ENCODE data around the gene SMYD3. TPM values are rescaled to one million over a fixed set of nuclear protein-coding genes. Genes with fewer than 3 reads are reported as not detected.
A peak's percentile ranks its signal among the peaks of the same experiment; 100 is the strongest.

The SMYD3 gene
- total and polyA plus RNA-seq, 2 donors (not counting 3 experiments of a cell fraction or from before 2014, with no cell fraction given) = 16.0 to 32.1 TPM

DNA sequence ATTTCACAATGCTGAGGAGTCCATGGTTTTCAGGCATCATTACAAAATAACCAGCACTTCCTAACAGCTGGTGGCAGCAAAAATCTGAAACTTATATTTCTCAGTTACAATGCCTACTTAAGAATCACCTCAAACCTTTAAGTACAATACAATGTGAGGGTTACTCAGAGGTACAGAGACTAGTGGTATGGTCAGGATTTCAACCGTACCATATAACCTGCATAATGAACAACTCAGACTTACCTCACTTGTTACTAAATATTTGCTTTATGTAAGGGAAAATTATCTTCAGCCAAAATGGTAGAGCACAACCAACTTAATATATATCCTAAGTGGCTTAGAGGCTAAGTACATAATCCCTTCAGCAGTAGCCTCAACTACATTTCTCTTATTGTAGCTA, 344.5 kb downstream of the SMYD3 start:
- TF ChIP-seq POLR2A (IDR thresholded peaks at IDR 0.05; ENCODE audit: low read depth, low read length) (no peak), CTCF (IDR thresholded peaks at IDR 0.05; ENCODE audit: extremely low read depth in 1 of 2, insufficient read depth in 1 of 2, low read depth in 1 of 2, low read length in 2 of 2) (no peak)
- H3K9me1 ChIP-seq (replicated peaks; ENCODE audit: control insufficient read depth, extremely low read depth, insufficient read depth, low read length) = no peaks in the 10 kb centered on the region
- H3K9ac ChIP-seq (replicated peaks; ENCODE audit: extremely low read depth, insufficient read depth, low read length) = no peak overlapping the region
- H3K79me2 ChIP-seq (ENCODE audit: control insufficient read depth, insufficient read depth, low read length) = no peaks in the 10 kb centered on the region
- H3K4me1 ChIP-seq (ENCODE audit: control insufficient read depth, extremely low read depth, insufficient read depth, low read length) = no peaks in the 10 kb centered on the region
- DNase-seq (ENCODE audit: low read depth, low spot score) (no peak), FAIRE-seq (no peak)
- BruUV-seq (replicated peaks) = no TSS peak
- CTCF ChIA-PET = no interaction called here
- dilution Hi-C loops (cut with MboI; ENCODE audit: extremely low pct_ligation_motif_present, low sequenced_read_pairs) (no loop called here), intact Hi-C loops (cut with micrococcal nuclease) (no loop called here)
- no peak overlapping the region for H3K4me2 ChIP-seq (ENCODE audit: insufficient read depth, low read length)
- H3K36me3 ChIP-seq (ENCODE audit: control insufficient read depth in 2 of 2, extremely low read depth in 1 of 2, insufficient read depth in 2 of 2, low read length in 2 of 2) = no peaks in the 10 kb centered on the region
- H3K27me3 ChIP-seq (ENCODE audit: control insufficient read depth in 2 of 2, insufficient read depth in 2 of 2, low read length in 2 of 2) = no peaks in the 10 kb centered on the region
- H3K4me3 ChIP-seq (replicated peaks in 1 of 3; ENCODE audit: insufficient read depth in 1 of 3, low read depth in 1 of 3, low read length in 3 of 3) = no peak overlapping the region
- no peak overlapping the region for H2AFZ ChIP-seq (ENCODE audit: low read depth, low read length)
- no peaks in the 10 kb centered on the region for H4K20me1 ChIP-seq (replicated peaks; ENCODE audit: control insufficient read depth, extremely low read depth, insufficient read depth, low read length)
- no peaks in the 10 kb centered on the region for H3K9me3 ChIP-seq (replicated peaks; ENCODE audit: control insufficient read depth, insufficient read depth, low read length)
- H3K27ac ChIP-seq (ENCODE audit: insufficient read depth, low read depth, low read length) = no peak overlapping the region
- POLR2A ChIA-PET = no interaction called here

DNA sequence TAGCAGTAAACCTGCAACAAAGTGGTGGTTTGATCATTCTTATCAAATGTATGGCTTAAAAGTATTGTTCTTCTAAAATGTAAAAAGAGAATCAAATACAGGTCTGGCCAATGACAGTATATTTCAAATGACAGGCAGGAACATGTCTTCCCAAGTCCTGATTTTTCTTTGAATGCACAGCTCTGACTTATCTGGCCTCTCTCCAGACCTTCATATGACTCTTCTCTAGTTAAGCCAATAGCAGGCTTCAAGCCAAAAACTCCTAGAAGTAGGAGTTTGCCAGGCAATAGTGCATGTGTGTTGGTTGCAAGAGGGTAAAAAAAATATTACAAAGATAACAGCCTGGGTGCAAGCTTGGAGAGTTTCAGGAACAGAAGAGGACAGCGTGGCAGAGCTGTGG, 345.5 kb downstream of the SMYD3 start:
- H3K36me3 ChIP-seq (ENCODE audit: control insufficient read depth in 2 of 2, extremely low read depth in 1 of 2, insufficient read depth in 2 of 2, low read length in 2 of 2) = no peaks in the 10 kb centered on the region

More for the DNA sequence above, 345.5 kb downstream of the SMYD3 start:
- H4K20me1 ChIP-seq (replicated peaks; ENCODE audit: control insufficient read depth, extremely low read depth, insufficient read depth, low read length) = no peaks in the 10 kb centered on the region
- TF ChIP-seq EZH2 (IDR thresholded peaks at IDR 0.05; ENCODE audit: borderline replicate concordance, low read depth, low read length, severe bottlenecking) (no peak), POLR2A (IDR thresholded peaks at IDR 0.05; ENCODE audit: low read depth, low read length) (no peak)
- H3K4me1 ChIP-seq (ENCODE audit: control insufficient read depth, extremely low read depth, insufficient read depth, low read length) = peaks cover under 1% of the 10 kb centered on the region
- no peak overlapping the region for H3K9ac ChIP-seq (replicated peaks; ENCODE audit: extremely low read depth, insufficient read depth, low read length)
- ChIA-PET CTCF (no interaction called here), POLR2A (no interaction called here)
- H3K27me3 ChIP-seq (ENCODE audit: control insufficient read depth in 2 of 2, insufficient read depth in 2 of 2, low read length in 2 of 2) = no peaks in the 10 kb centered on the region
- dilution Hi-C loops (cut with MboI; ENCODE audit: extremely low pct_ligation_motif_present, low sequenced_read_pairs) = no loop called here
- no peak overlapping the region for H3K27ac ChIP-seq (ENCODE audit: insufficient read depth, low read depth, low read length)
- no peak overlapping the region for H3K4me3 ChIP-seq (replicated peaks in 1 of 3; ENCODE audit: insufficient read depth in 1 of 3, low read depth in 1 of 3, low read length in 3 of 3)
- no peak overlapping the region for H3K4me2 ChIP-seq (ENCODE audit: insufficient read depth, low read length)
- no TSS peak for BruUV-seq (replicated peaks)
- intact Hi-C loops (cut with micrococcal nuclease) = no loop called here
- FAIRE-seq = peak; percentile 15
- no peaks in the 10 kb centered on the region for H3K9me1 ChIP-seq (replicated peaks; ENCODE audit: control insufficient read depth, extremely low read depth, insufficient read depth, low read length)
- peak; percentile 37 for DNase-seq (ENCODE audit: low read depth, low spot score)
- H2AFZ ChIP-seq (ENCODE audit: low read depth, low read length) = no peak overlapping the region
- no peaks in the 10 kb centered on the region for H3K79me2 ChIP-seq (ENCODE audit: control insufficient read depth, insufficient read depth, low read length)
- no peaks in the 10 kb centered on the region for H3K9me3 ChIP-seq (replicated peaks; ENCODE audit: control insufficient read depth, insufficient read depth, low read length)
